NCI-H2196 (cell line): ENCODE data around the gene ZNF71.

Experiments
- DNase-seq: peaks from one replicate; lab custom pipeline; 2025; ENCODE audit not compliant: unreplicated experiment; lab: John Stamatoyannopoulos, UW

Gene ZNF71

DNA sequence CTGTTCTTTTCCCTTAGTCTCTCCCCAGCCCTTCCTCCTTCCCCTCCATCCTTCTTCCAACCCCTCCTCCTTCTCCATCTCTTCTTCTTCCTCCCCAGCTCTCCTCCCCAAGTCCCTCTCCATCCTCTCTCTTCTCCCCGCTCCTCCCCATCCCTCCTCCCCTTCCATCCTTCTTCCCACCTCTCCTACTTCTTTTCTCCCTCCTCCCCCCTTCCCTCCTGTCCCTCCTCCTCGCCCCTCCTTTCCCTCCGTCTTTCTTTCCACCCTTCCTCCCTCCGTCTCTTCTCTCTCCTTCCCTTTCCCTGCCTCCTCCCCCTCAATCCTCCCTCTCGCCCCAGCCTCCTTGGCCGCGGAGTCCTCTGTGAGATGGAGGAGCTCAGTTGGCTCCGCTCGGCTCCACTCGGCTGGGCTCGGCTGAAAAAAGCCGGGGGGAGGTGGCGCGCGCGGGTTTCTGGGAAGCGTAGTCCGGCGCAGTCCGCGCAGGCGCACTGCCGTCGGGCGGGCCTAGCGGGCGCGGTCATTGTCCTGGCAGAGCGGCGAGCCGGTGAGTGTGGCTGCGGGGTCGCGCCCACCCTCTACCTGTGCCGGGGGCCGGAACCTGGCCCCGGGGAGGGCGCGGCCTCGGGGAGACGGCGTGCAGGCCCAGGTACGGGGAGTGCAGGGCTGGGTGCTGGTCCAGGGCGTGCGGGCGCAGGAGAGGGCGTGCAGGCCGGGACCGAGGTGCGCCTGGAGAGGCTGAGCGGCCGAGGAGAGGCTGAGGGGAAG lies at the start of gene ZNF71:
ZNF71 (plus strand) TSS at position 520 of the 765 bp plus-strand sequence. CDS start 6,257 bp downstream, outside the sequence.
- peak; percentile 92 for DNase-seq

GRCh38 chr19:56547535-56547934 lies 47.6 kb upstream of the ZNF71 start:
- DNase-seq = no peak

GRCh38 chr19:56554272-56554869 lies 40.7 kb upstream of the ZNF71 start:
- DNase-seq = no peak

DNA sequence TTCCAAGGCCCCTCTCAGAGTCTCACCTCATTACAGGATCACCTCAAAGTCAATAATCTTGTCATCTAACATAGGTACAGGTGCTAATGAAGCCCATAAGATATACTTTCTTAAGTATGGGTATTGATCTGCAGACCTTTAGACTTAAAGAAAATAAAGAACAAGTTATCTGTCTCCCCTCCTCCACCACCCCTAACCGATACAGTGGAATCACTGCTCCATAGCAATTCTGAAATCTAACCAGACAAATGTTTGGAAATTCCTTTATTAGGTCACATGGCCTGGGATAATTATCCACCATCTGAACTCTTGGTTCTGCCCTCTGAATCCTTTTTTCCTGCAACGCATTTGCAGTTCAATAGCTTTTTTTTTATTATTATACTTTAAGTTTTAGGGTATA lies 32.3 kb upstream of the ZNF71 start:
- no peak for DNase-seq

DNA sequence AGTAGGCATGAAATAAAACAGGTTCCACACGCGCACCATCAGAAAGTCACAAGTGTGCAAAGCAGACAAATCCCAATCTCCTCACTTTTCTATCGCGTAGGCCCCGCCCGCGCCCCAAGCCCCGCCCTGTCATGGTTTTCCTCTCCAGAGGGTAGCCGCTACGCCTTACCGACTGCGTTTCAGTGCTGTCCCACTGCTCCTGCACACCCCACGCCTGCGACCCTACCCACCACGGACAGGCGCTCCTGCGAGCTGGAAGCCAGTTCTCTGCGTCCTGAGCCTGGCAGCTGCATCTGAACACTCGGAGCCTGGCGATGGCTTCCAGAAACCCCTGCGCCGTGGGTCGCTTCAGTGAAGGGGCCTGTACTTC lies 28.2 kb upstream of the ZNF71 start:
- peak; percentile 42 for DNase-seq

- DNase-seq = peak; percentile 92
Observed at GRCh38 chr19:56567274-56568120, 27.6 kb upstream of the ZNF71 start, which contains the start of gene ZNF470. Gene ZNF470 (plus strand): TSS chr19:56567468. CDS start chr19:56570312, 2,844 bp downstream.

DNA sequence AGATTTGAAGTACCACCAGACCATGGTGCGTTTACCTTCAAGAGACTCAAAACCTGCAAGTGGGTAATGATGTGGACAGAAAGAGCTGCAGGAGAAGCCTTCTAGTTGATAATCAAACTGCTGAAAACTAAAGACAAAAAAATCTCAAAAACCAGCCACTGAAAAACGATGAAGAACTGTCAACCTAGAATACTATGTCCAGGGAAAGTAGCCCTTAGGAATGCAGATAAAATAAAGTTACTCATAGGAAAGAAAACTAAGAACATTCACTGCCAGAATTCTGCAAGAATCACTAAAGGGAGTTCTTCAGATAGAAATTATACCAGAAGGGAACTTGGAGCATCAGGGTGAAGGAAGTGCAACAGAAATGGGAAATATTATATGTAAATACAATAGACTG lies 22.5 kb upstream of the ZNF71 start:
- no peak for DNase-seq

DNA sequence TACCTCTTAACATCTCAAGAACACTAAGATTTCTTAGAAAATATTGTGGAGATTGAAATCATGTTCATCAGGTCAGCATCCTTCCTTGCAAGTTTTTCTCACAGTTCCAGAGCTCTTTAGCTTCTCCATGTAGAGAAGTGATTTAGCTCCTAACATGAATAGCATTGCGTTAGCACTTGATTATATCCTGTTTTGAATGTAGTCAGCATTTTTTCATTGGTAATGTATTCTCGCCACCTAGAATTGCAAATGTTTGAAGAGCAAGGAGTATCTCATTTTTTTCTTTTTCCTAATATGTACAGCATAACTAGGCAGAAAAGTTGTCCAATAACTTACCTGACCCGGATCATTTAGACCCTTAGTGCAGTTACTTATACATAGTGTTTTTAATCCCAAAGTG lies 21.2 kb upstream of the ZNF71 start:
- no peak for DNase-seq

GRCh38 chr19:56577719-56578602 lies 17.1 kb upstream of the ZNF71 start:
- DNase-seq = no peak

DNA sequence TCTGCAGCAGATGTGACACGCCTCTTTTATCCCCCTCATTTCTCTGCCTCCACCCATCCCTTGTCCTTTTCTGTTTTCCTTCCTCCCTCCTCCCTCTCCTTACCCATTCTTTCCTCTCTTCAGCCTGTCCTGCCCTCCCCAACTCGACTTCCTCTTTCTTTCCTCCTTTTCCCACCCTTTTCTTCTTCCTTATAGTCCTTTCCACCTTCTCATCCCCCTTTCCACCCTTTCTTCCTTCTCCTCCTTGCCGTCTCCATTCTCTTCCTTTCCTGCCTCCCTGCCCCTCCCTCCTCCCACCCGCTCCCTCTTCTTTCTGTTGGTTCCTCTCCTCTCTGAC lies 688 bp upstream of the ZNF71 start:
- no peak for DNase-seq

DNA sequence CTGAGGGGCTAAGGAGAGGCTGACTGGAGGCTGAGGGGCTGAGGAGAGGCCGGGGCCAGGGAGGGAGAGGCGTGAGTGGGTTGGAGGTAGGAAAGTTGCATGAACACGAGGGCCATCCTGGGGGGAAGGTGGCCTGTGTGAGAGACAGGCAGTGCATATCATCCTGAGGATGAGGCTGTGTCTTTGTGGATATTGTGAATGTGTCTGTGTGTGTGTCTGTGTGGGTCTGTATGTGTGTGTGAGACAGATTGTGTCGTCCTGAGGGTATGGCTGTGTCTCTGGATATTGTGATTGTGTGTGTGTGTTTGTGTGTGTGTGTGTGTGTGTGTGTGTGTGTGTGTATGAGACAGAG lies 422 bp downstream of the ZNF71 start:
- no peak for DNase-seq

DNA sequence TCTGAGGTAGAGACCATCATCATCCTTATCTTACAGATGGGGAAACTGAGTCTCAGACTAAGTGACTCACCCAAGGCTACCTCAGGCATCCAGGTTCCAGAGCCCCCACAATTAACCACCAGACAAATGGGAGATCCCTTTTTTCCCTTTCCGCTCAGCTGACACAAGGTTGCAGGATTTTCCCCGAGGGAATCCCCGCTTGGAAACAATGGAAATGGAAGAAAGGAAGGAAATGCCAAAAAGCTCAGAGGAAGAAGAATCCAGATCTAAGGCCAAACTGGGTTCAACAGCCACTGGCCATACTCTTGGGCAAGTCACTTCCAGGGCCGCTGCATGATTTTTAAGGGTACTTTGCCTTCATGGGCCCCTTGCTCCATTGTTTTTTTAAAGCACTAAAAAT lies 1.6 kb downstream of the ZNF71 start:
- DNase-seq = no peak

GRCh38 chr19:56597696-56598095 lies 2.6 kb downstream of the ZNF71 start:
- no peak for DNase-seq

GRCh38 chr19:56601375-56601774 lies 6.3 kb downstream of the ZNF71 start:
- no peak for DNase-seq

DNA sequence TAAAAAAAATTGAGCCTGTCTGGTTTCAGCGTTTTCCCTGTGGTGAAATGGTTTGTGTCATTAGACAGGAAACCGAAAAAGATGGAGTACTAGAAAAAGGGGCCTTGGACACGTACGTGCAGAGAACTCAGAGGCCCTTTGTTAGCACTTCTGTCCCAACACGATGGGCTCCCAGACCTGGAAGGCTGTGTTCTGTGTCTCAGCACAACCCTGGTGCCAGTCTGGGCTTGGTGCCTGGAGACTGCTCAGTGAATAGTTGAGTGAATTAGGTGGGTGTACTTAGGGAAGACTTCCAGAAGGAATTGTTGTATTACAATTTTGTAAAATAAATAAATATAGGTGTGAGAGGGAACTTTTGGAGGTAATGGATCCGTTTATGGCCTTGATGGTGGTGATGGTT lies 8.7 kb downstream of the ZNF71 start:
- DNase-seq = no peak

GRCh38 chr19:56608274-56608964 lies 13.3 kb downstream of the ZNF71 start:
- DNase-seq = no peak

- DNase-seq = no peak
Observed at GRCh38 chr19:56611288-56611687, 16.2 kb downstream of the ZNF71 start.

GRCh38 chr19:56612737-56613136 lies 17.6 kb downstream of the ZNF71 start:
- no peak for DNase-seq

DNA sequence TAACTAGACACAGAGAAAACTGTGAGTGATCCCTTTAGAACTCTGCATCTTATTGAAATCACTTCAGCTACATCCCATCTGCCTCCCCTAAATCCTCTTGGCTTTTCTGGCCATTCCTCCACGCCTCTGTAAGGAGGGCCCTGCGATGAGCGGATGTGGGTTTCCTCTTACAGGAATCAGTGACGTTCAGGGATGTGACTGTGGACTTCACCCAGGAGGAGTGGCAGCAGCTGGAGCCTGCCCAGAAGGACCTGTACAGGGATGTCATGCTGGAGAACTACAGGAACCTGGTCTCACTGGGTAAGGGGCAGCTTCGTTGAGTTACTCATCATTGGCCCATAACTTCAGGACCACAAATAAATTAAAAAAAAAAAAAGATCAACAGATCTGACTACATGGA lies 18.5 kb downstream of the ZNF71 start:
- DNase-seq = no peak

- DNase-seq = no peak
Observed at GRCh38 chr19:56617531-56617930, 22.4 kb downstream of the ZNF71 start.
